Measurements from ENCODE around the gene FNDC10.

The FNDC10 gene

DNA sequence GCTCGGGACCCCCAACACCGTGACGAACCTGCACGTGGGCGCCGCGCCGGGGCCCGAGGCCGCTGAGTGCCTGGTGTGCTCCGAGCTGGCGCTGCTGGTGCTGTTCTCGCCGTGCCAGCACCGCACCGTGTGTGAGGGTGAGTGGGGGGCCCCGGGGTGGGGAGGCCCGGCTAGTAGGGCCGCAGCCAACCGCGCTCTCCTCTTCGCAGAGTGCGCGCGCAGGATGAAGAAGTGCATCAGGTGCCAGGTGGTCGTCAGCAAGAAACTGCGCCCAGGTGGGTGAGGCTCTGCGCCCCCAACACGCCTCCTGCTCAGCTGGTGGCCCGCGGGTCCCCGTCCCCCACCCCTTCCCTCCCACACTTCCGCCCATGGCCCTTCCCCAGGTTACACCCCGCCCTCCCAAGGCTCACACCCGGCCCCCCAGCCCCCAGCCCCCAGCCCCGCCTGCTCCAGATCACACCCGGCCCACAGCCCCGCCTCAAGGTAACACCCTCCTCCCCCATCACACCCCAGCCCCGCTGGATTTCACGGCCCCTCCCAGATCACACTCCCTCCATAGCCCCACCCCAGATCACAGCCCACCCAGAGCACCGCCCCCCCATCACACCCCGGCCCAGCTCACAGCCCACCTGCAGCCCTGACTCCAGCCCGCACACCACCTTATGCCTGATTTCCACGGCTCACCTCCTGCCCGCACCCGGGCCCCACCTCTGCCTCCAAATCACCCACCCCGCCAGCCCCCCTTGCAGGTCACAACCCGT, 29.7 kb upstream of the FNDC10 start:
- no peak for TF ChIP-seq YY1 (IDR thresholded peaks at IDR 0.05; ENCODE audit: low read depth)
- TF ChIP-seq, protein P1, sequence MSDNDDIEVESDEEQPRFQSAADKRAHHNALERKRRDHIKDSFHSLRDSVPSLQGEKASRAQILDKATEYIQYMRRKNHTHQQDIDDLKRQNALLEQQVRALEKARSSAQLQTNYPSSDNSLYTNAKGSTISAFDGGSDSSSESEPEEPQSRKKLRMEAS (IDR thresholded peaks at IDR 0.05): no peak
- TF ChIP-seq ZBTB7A (IDR thresholded peaks at IDR 0.05; ENCODE audit: low read depth): 0 out of 2 replicates have a peak, but pooled peaks have one; percentile 16

DNA sequence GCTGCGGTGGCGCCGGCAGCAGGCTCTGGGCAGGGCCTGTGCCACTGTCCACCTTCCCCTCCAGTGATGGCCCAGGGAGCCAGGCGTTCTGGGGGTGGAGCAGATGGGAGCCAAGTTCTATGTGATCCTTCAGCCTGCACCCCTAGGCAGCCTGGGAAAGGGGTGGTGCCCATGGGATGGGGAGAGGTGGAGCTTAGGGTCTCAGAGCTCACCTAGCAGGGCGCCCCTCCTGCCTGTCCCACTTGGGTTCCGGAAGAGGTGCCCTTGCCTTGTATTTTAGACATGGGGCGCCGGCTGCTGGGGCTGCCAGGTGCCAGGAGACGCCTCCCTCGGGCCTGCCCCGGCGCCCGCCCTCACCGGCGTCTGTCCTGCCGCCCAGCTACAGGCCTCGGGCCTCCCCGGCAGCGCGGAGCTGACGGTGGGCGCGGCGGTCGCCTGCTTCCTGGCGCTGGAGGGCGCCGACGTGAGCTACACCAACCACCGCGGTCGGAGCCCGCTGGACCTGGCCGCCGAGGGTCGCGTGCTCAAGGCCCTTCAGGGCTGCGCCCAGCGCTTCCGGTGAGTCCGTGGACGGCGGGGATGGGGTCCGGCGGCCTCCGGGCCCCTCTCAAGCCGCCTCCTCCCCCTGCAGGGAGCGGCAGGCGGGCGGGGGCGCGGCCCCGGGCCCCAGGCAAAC, 29.0 kb upstream of the FNDC10 start:
- TF ChIP-seq FOXM1 (IDR thresholded peaks at IDR 0.05; ENCODE audit: borderline replicate concordance, low read depth): no peak
- TF ChIP-seq, protein P1 (IDR thresholded peaks at IDR 0.05): no peak
- no peak for TF ChIP-seq EP300 (IDR thresholded peaks at IDR 0.05; ENCODE audit: borderline replicate concordance)

DNA sequence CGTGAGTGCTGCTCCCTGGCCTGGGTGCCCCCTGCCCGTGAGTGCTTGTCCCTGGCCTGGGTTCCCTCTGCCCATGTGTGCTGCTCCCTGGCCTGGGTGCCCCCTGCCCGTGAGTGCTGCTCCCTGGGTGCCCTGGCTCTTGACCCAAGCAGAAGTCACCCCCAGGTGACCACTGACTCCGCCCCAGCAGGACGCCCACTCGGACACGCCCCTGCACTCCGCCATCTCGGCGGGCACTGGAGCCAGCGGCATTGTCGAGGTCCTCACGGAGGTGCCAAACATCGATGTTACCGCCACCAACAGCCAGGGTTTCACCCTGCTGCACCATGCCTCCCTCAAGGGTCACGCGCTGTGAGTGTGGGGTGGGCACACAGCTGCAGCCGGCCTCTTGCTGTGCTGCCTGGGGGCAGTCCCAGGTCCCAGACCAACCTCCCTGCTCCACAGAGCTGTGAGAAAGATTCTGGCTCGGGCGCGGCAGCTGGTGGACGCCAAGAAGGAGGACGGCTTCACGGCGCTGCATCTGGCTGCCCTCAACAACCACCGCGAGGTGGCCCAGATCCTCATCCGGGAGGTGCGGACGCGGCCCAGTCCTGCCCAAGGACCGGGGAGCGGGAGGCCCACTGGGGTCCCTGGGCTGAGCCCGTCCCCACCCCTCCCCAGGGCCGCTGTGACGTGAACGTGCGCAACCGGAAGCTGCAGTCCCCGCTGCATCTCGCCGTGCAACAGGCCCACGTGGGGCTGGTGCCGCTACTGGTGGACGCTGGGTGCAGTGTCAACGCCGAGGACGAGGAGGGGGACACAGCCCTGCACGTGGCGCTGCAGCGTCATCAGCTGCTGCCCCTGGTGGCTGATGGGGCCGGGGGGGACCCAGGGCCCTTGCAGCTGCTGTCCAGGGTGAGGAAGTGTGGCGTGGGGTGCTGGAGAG, 28.2 kb upstream of the FNDC10 start:
- TF ChIP-seq, protein P2, sequence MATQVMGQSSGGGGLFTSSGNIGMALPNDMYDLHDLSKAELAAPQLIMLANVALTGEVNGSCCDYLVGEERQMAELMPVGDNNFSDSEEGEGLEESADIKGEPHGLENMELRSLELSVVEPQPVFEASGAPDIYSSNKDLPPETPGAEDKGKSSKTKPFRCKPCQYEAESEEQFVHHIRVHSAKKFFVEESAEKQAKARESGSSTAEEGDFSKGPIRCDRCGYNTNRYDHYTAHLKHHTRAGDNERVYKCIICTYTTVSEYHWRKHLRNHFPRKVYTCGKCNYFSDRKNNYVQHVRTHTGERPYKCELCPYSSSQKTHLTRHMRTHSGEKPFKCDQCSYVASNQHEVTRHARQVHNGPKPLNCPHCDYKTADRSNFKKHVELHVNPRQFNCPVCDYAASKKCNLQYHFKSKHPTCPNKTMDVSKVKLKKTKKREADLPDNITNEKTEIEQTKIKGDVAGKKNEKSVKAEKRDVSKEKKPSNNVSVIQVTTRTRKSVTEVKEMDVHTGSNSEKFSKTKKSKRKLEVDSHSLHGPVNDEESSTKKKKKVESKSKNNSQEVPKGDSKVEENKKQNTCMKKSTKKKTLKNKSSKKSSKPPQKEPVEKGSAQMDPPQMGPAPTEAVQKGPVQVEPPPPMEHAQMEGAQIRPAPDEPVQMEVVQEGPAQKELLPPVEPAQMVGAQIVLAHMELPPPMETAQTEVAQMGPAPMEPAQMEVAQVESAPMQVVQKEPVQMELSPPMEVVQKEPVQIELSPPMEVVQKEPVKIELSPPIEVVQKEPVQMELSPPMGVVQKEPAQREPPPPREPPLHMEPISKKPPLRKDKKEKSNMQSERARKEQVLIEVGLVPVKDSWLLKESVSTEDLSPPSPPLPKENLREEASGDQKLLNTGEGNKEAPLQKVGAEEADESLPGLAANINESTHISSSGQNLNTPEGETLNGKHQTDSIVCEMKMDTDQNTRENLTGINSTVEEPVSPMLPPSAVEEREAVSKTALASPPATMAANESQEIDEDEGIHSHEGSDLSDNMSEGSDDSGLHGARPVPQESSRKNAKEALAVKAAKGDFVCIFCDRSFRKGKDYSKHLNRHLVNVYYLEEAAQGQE (IDR thresholded peaks at IDR 0.05; ENCODE audit: low read depth): no peak
- no peak for TF ChIP-seq RAD21 (IDR thresholded peaks at IDR 0.05; ENCODE audit: low read depth)
- TF ChIP-seq NFIC (IDR thresholded peaks at IDR 0.05): no peak
- TF ChIP-seq CEBPB (IDR thresholded peaks at IDR 0.05): no peak

DNA sequence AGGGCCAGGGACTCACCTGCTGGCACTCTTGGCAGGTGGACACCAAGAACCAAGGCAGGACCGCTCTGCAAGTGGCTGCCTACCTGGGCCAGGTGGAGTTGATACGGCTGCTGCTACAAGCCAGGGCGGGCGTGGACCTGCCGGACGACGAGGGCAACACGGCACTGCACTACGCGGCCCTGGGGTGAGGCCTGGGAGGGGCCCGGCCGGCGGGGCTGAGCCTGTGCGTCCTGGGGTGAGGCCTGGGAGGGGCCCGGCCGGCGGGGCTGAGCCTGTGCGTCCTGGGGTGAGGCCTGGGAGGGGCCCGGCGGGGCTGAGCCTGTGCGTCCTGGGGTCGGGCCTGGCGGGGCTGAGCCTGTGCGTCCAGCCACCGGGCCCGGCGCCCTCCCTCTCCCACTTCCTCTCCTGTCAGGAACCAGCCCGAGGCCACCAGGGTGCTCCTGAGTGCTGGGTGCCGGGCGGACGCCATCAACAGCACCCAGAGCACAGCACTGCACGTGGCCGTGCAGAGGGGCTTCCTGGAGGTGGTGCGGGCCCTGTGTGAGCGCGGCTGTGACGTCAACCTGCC, 27.4 kb upstream of the FNDC10 start:
- no peak for TF ChIP-seq CEBPB (IDR thresholded peaks at IDR 0.05)
- no peak for TF ChIP-seq RAD21 (IDR thresholded peaks at IDR 0.05; ENCODE audit: low read depth)
- TF ChIP-seq TCF12 (IDR thresholded peaks at IDR 0.05; ENCODE audit: low read depth): no peak
- TF ChIP-seq TAF1 (IDR thresholded peaks at IDR 0.05; ENCODE audit: low read depth): no peak
- no peak for TF ChIP-seq EP300 (IDR thresholded peaks at IDR 0.05; ENCODE audit: borderline replicate concordance)
- TF ChIP-seq EGR1 (IDR thresholded peaks at IDR 0.05): no peak
- TF ChIP-seq FOXM1 (IDR thresholded peaks at IDR 0.05; ENCODE audit: borderline replicate concordance, low read depth): no peak
- TF ChIP-seq, protein P3, sequence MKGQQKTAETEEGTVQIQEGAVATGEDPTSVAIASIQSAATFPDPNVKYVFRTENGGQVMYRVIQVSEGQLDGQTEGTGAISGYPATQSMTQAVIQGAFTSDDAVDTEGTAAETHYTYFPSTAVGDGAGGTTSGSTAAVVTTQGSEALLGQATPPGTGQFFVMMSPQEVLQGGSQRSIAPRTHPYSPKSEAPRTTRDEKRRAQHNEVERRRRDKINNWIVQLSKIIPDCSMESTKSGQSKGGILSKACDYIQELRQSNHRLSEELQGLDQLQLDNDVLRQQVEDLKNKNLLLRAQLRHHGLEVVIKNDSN (IDR thresholded peaks at IDR 0.05): no peak
- TF ChIP-seq, protein P2 (IDR thresholded peaks at IDR 0.05; ENCODE audit: low read depth): no peak
- TF ChIP-seq NFIC (IDR thresholded peaks at IDR 0.05): no peak
- no peak for TF ChIP-seq ZBTB7A (IDR thresholded peaks at IDR 0.05; ENCODE audit: low read depth)
- TF ChIP-seq YY1 (IDR thresholded peaks at IDR 0.05; ENCODE audit: low read depth): no peak
- TF ChIP-seq CREB1 (IDR thresholded peaks at IDR 0.05; ENCODE audit: low read depth): no peak
- no peak for TF ChIP-seq TEAD4 (IDR thresholded peaks at IDR 0.05)

DNA sequence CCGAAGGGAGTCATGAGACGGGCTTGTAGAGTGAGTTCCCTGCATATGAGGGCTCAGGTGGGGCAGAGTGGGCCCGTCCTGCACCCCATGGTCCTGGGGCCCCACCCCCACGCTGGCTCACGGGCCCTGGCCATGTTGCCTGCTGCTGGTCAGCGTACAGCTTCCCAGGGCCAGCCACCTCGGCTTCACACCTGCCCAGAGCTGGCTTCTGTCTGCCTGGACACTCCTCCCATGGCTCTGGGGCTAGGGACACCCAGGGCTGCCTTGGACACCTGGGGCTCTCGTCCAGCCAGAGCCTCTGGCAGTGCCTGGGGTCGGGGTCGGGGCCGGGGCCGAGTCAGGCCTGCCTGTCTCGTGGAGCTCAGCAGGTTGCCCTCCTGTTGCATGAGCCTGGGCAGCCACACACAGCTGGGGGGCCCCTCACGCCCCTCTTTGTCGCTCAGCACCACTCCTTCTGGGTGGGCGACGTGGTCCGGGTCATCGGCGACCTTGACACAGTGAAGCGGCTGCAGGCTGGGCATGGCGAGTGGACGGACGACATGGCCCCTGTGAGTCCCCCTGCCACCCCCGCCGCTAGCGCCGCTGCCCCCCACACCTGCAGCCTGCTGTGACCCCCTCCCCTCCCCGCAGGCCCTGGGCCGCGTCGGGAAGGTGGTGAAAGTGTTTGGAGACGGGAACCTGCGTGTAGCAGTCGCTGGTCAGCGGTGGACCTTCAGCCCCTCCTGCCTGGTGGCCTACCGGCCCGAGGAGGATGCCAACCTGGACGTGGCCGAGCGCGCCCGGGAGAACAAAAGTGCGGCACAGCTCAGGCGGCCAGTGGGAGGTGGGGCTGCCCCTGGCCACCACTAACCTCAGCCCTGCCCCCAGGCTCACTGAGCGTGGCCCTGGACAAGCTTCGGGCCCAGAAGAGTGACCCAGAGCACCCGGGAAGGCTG, 26.5 kb upstream of the FNDC10 start:
- no peak for TF ChIP-seq CEBPB (IDR thresholded peaks at IDR 0.05)
- no peak for TF ChIP-seq YY1 (IDR thresholded peaks at IDR 0.05; ENCODE audit: low read depth)
- no peak for TF ChIP-seq FOXM1 (IDR thresholded peaks at IDR 0.05; ENCODE audit: borderline replicate concordance, low read depth)

All from Ishikawa (cell line).